Measurements from ENCODE around the gene GMDS. TPM values are rescaled to one million over a fixed set of nuclear protein-coding genes. Genes with fewer than 3 reads are reported as not detected.

The GMDS gene
- total and polyA plus RNA-seq, 2 experiments from 2014 or later = 3.0 to 12.6 TPM

- in situ Hi-C loops (cut with MboI) = no loop called here
- Histone ChIP-seq H3K9me2 (ENCODE audit: insufficient read depth) (no peaks in the 10 kb centered on the region), H3K4me3 (no peak overlapping the region), H3K9me3 (ENCODE audit: low read depth) (no peaks in the 10 kb centered on the region), H3K4me2 (ENCODE audit: unreplicated experiment) (peak overlapping the region; percentile 20), H2AFZ (no peak overlapping the region), H3K27ac (no peak overlapping the region), H3K27me3 (replicated peaks; ENCODE audit: insufficient read depth) (no peaks in the 10 kb centered on the region), H3F3A (ENCODE audit: insufficient read depth) (peaks cover 11% of the 10 kb centered on the region; the same call in 1 of the 2 replicates), H3K4me1 (ENCODE audit: insufficient read depth) (peaks cover 16% of the 10 kb centered on the region), H3K9ac (no peak overlapping the region), H3K79me2 (ENCODE audit: insufficient read depth) (no peaks in the 10 kb centered on the region), H4K20me1 (ENCODE audit: insufficient read depth) (no peaks in the 10 kb centered on the region), H3K36me3 (ENCODE audit: low read depth) (no peaks in the 10 kb centered on the region)
- DNase-seq = peak; percentile 54
- TF ChIP-seq EZH2phosphoT487 (IDR thresholded peaks at IDR 0.05; ENCODE audit: insufficient read depth, low read depth) (no peak), EZH2 (IDR thresholded peaks at IDR 0.05; ENCODE audit: insufficient read depth, poor library complexity, severe bottlenecking) (no peak)
Measured at GRCh38 chr6:2020909-2021308, 224.5 kb downstream of the GMDS start.

GRCh38 chr6:2019051-2019450 lies 226.4 kb downstream of the GMDS start:
- Histone ChIP-seq H3K9me3 (ENCODE audit: low read depth) (no peaks in the 10 kb centered on the region), H3K4me2 (ENCODE audit: unreplicated experiment) (no peak overlapping the region), H3K79me2 (ENCODE audit: insufficient read depth) (no peaks in the 10 kb centered on the region), H3K27me3 (replicated peaks; ENCODE audit: insufficient read depth) (no peaks in the 10 kb centered on the region), H3K9ac (no peak overlapping the region), H3K4me1 (ENCODE audit: insufficient read depth) (peaks cover 16% of the 10 kb centered on the region), H2AFZ (no peak overlapping the region), H4K20me1 (ENCODE audit: insufficient read depth) (no peaks in the 10 kb centered on the region), H3K36me3 (ENCODE audit: low read depth) (no peaks in the 10 kb centered on the region), H3K27ac (no peak overlapping the region), H3K9me2 (ENCODE audit: insufficient read depth) (no peaks in the 10 kb centered on the region), H3F3A (ENCODE audit: insufficient read depth) (peaks cover 11% of the 10 kb centered on the region; the same call in 1 of the 2 replicates), H3K4me3 (no peak overlapping the region)
- in situ Hi-C loops (cut with MboI) = no loop called here
- no peak for TF ChIP-seq EZH2 (IDR thresholded peaks at IDR 0.05; ENCODE audit: insufficient read depth, poor library complexity, severe bottlenecking)
- TF ChIP-seq EZH2phosphoT487 (IDR thresholded peaks at IDR 0.05; ENCODE audit: insufficient read depth, low read depth) = no peak
- DNase-seq = no peak

- Histone ChIP-seq H3K27ac (no peak overlapping the region), H4K20me1 (ENCODE audit: insufficient read depth) (no peaks in the 10 kb centered on the region), H3K4me2 (ENCODE audit: unreplicated experiment) (no peak overlapping the region), H3F3A (ENCODE audit: insufficient read depth) (0 out of 2 replicates have a peak, but pooled peaks cover 7% of the 10 kb centered on the region), H3K4me1 (ENCODE audit: insufficient read depth) (peaks cover 6% of the 10 kb centered on the region), H3K9ac (no peak overlapping the region), H3K36me3 (ENCODE audit: low read depth) (no peaks in the 10 kb centered on the region), H3K4me3 (no peak overlapping the region), H3K79me2 (ENCODE audit: insufficient read depth) (no peaks in the 10 kb centered on the region), H3K9me2 (ENCODE audit: insufficient read depth) (no peaks in the 10 kb centered on the region), H3K27me3 (replicated peaks; ENCODE audit: insufficient read depth) (no peaks in the 10 kb centered on the region), H3K9me3 (ENCODE audit: low read depth) (no peaks in the 10 kb centered on the region), H2AFZ (no peak overlapping the region)
- DNase-seq = no peak
- TF ChIP-seq EZH2phosphoT487 (IDR thresholded peaks at IDR 0.05; ENCODE audit: insufficient read depth, low read depth) (no peak), EZH2 (IDR thresholded peaks at IDR 0.05; ENCODE audit: insufficient read depth, poor library complexity, severe bottlenecking) (no peak)
- 78 to 86% methylated on average over 4 of the region's 4 CpGs for WGBS, 2 experiments (ENCODE audit: low coverage in 1 of 2, low lambda C conversion rate in 2 of 2, missing lambda C conversion rate in 2 of 2)
- in situ Hi-C loops (cut with MboI) = no loop called here
Measured at GRCh38 chr6:2016040-2016439, 229.4 kb downstream of the GMDS start.

GRCh38 chr6:2008383-2008976 lies 236.9 kb downstream of the GMDS start:
- peak; percentile 25 for DNase-seq
- Histone ChIP-seq H3K36me3 (ENCODE audit: low read depth) (no peaks in the 10 kb centered on the region), H3K4me3 (no peak overlapping the region), H3K79me2 (ENCODE audit: insufficient read depth) (no peaks in the 10 kb centered on the region), H3K9me3 (ENCODE audit: low read depth) (no peaks in the 10 kb centered on the region), H3K27ac (no peak overlapping the region), H3K9ac (no peak overlapping the region), H3K4me1 (ENCODE audit: insufficient read depth) (peaks cover 9% of the 10 kb centered on the region), H3K27me3 (replicated peaks; ENCODE audit: insufficient read depth) (no peaks in the 10 kb centered on the region), H3K4me2 (ENCODE audit: unreplicated experiment) (peak overlapping the region; percentile 5), H2AFZ (no peak overlapping the region), H3K9me2 (ENCODE audit: insufficient read depth) (no peaks in the 10 kb centered on the region), H4K20me1 (ENCODE audit: insufficient read depth) (no peaks in the 10 kb centered on the region), H3F3A (ENCODE audit: insufficient read depth) (no peaks in the 10 kb centered on the region)
- no peak for TF ChIP-seq EZH2 (IDR thresholded peaks at IDR 0.05; ENCODE audit: insufficient read depth, poor library complexity, severe bottlenecking)
- WGBS, 2 experiments (ENCODE audit: low coverage in 1 of 2, low lambda C conversion rate in 2 of 2, missing lambda C conversion rate in 2 of 2) = 70 to 73% methylated on average over 2 of the region's 2 CpGs
- in situ Hi-C loops (cut with MboI) = no loop called here

- Histone ChIP-seq H3K27me3 (replicated peaks; ENCODE audit: insufficient read depth) (no peaks in the 10 kb centered on the region), H2AFZ (no peak overlapping the region), H3K4me2 (ENCODE audit: unreplicated experiment) (no peak overlapping the region), H4K20me1 (ENCODE audit: insufficient read depth) (no peaks in the 10 kb centered on the region), H3K9me3 (ENCODE audit: low read depth) (no peaks in the 10 kb centered on the region), H3K79me2 (ENCODE audit: insufficient read depth) (no peaks in the 10 kb centered on the region), H3K36me3 (ENCODE audit: low read depth) (no peaks in the 10 kb centered on the region), H3K9me2 (ENCODE audit: insufficient read depth) (no peaks in the 10 kb centered on the region), H3K4me1 (ENCODE audit: insufficient read depth) (peaks cover 9% of the 10 kb centered on the region), H3K4me3 (no peak overlapping the region), H3K9ac (no peak overlapping the region), H3F3A (ENCODE audit: insufficient read depth) (no peaks in the 10 kb centered on the region), H3K27ac (no peak overlapping the region)
- WGBS, 2 experiments (ENCODE audit: low coverage in 1 of 2, low lambda C conversion rate in 2 of 2, missing lambda C conversion rate in 2 of 2) = 30 to 32% methylated on average over 4 of the region's 4 CpGs
- DNase-seq = peak; percentile 29
- in situ Hi-C loops (cut with MboI) = no loop called here
- TF ChIP-seq EZH2 (IDR thresholded peaks at IDR 0.05; ENCODE audit: insufficient read depth, poor library complexity, severe bottlenecking) (no peak), EZH2phosphoT487 (IDR thresholded peaks at IDR 0.05; ENCODE audit: insufficient read depth, low read depth) (no peak)
Measured at GRCh38 chr6:2007165-2007564, 238.2 kb downstream of the GMDS start.
